Measurements from ENCODE around the gene ASCC2.

The ASCC2 gene

GRCh38 chr22:29750559-29751538 lies 87.2 kb downstream of the ASCC2 start:
- DNase-seq (ENCODE audit: low read depth) = peak; percentile 63
- TF ChIP-seq CTCF (IDR thresholded peaks at IDR 0.05; ENCODE audit: insufficient read depth, low read depth, low read length, missing control alignments) = no peak
- no peak overlapping the region for H3K4me3 ChIP-seq (ENCODE audit: low read length)

DNA sequence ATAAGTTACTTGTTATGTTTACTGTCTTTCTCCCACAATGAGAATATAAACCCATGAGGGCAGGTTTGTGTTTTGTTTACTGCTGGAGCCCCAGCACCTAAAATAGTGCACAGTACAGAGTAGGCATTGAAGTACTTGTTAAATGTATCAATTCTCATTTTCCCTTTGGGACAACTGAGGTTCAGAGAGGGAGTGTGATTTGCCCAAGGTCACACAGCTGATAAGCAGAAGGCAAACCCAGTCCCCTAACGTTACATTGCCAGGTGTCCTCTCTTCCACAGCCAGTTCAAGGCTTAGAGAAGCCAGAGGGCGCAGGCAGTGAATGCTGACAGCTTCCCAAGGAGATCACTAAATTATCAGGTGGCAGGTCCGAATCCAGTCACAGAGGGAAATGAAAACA lies 88.0 kb downstream of the ASCC2 start:
- DNase-seq (ENCODE audit: low read depth) = no peak

DNA sequence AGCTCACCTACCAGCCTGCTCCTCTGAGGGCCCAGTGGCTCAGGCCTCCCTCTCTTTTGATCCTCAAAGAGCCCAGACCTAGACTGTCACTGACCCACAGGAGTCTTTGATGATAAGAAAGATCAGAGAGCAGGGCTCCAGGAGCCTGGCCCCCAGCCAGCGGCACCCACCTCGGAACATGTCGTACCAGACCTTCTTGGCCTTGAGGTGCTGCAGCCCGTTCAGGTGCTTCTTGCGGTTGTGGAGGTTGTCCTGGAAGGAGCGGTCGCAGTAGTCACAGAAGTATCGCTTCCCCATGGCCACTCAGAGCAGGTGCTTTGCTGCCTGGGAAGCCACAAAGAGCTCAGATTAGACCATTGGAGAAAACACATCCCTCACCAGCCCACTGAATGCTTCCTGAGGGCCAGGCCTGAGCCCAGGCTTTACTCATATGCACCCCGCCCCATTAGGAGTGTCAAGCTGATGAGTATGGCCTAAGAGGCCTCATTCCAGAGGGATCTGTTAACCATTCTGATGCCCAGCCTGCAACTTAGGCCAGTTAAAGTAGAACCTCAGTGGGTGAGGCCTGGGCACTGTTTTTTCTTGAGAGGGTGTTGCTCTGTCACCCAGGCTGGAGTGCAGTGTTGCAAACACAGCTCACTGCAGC lies 89.7 kb downstream of the ASCC2 start:
- TF ChIP-seq CTCF (IDR thresholded peaks at IDR 0.05; ENCODE audit: insufficient read depth, low read depth, low read length, missing control alignments) = no peak
- H3K4me3 ChIP-seq (ENCODE audit: low read length) = no peak overlapping the region
- peak; percentile 61 for DNase-seq (ENCODE audit: low read depth)

More for the DNA sequence above, 88.0 kb downstream of the ASCC2 start:
- no peak for TF ChIP-seq CTCF (IDR thresholded peaks at IDR 0.05; ENCODE audit: insufficient read depth, low read depth, low read length, missing control alignments)
- H3K4me3 ChIP-seq (ENCODE audit: low read length) = no peak overlapping the region

DNA sequence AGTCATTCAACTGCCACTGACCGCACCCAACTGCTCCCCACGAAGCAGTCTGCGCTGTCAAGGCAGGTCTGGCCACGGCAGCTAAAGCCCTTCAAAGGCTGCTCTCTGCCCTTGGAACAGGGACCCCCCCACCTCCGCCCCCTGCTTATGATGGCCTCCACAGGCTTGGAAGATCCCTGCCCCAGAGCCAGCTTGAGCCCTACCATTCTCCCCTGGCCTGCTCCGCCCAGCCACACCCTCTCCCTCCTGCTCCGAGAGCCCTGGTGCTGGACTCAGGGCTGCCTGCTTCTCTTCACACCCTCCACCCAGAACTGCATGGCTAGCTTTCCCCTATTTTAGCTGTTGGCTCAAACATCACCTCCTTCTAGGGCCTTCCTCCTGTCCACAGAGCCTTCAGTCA lies 90.2 kb downstream of the ASCC2 start:
- no peak for DNase-seq (ENCODE audit: low read depth)
- TF ChIP-seq CTCF (IDR thresholded peaks at IDR 0.05; ENCODE audit: insufficient read depth, low read depth, low read length, missing control alignments) = no peak

GRCh38 chr22:29744902-29745301 lies 93.2 kb downstream of the ASCC2 start:
- no peak overlapping the region for H3K4me3 ChIP-seq (ENCODE audit: low read length)
- DNase-seq (ENCODE audit: low read depth) = peak; percentile 99
- no peak for TF ChIP-seq CTCF (IDR thresholded peaks at IDR 0.05; ENCODE audit: insufficient read depth, low read depth, low read length, missing control alignments)

More for the DNA sequence above, 90.2 kb downstream of the ASCC2 start:
- H3K4me3 ChIP-seq (ENCODE audit: low read length) = no peak overlapping the region

GRCh38 chr22:29742326-29742725 lies 95.7 kb downstream of the ASCC2 start:
- no peak for TF ChIP-seq CTCF (IDR thresholded peaks at IDR 0.05; ENCODE audit: insufficient read depth, low read depth, low read length, missing control alignments)
- no peak overlapping the region for H3K4me3 ChIP-seq (ENCODE audit: low read length)
- no peak for DNase-seq (ENCODE audit: low read depth)
